CD4-positive, alpha-beta T cell treated with Interleukin-21 for 1 hour (primary cell): ENCODE measurements around the gene FBXO42.

ENCODE experiments used
- DNase-seq: peaks from one replicate; pipeline ENCODE4 v3.0.0-alpha.2; 2020

The FBXO42 gene

DNA sequence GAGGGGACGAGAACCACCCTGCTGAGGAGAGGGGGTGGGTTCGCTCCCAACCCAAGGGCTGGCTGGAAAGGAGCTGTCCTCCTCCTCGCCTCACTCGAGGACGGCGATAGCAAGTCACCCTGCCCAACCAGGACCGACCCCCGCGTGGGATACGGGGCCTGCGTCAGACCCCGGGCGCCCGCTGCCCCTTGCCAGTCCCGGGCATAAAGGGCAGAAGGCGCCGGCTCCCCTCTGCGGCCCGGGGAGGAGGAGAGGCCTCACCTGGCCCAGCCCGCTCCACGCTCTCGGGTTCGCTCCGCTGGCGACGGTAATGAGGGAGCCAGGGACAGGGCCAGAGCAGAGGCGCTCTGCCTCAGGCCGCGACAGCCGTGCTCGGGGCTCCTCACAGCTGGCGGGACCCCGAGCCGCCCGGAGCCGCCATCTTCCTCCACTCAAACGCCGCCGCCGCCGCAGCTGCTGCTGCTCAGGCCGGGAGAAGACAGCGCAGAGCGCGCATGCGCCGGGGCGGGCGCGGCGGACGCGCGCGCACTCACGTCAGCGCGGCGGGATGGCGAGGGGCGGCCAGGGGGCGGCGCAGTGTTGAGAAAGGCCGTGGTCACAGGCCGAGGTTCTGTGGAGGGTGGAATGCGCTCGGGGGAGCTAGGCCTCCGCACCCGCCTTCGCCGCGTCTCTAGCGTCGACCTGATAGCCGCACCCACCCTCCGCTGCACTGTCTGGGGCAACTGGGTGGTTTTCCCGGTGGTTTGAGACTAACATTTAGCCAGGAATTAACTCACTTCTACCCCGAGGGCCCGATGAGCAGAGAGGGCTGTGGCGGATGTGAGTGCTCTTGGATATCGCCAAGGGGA lies at the start of gene FBXO42:
Gene FBXO42, minus strand, starts transcription at position 487 of the 848 bp plus-strand sequence. CDS start 37,062 bp downstream, outside the sequence.
- peak; percentile 95 for DNase-seq

GRCh38 chr1:16398371-16398953 lies 46.2 kb upstream of the FBXO42 start:
- DNase-seq, result no peak

DNA sequence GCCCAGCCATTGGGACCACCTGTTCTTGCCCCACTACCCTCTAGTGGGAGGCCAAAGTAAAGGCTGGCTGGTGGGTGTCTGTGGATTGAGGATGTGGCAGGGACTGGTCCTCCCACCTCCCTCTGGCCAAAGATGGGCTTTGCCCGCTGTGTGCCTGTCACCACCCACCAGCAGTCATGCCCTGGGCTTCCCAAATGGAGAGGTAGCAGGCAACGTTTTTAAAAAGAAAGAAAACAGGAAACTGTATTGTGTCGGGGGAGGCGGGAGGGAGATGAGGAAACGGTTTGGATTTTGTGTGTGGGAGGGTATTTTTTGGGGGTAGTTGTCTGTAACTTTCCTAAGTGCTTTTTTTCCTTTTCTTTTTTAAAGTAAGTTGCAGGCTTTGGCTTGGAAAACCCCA lies 44.8 kb upstream of the FBXO42 start:
- no peak for DNase-seq

- no peak for DNase-seq
Observed at GRCh38 chr1:16396591-16396990, 44.3 kb upstream of the FBXO42 start.

DNA sequence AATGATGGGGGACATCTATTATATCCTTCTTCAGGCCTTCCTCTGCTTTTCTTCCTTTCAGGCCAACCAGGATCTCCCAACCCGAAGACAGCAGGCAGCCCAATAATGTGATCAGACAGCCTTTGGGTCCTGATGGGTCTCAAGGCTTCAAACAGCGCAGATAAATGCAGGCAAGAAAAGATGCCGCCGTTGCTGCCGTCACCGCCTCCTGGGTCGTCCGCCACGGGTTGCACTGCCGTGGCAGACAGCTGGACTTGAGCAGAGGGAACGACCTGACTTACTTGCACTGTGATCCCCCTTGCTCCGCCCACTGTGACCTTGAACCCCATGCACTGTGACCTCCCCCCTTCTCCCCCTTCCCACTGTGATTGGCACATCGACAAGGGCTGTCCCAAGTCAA lies 42.7 kb upstream of the FBXO42 start:
- no peak for DNase-seq

DNA sequence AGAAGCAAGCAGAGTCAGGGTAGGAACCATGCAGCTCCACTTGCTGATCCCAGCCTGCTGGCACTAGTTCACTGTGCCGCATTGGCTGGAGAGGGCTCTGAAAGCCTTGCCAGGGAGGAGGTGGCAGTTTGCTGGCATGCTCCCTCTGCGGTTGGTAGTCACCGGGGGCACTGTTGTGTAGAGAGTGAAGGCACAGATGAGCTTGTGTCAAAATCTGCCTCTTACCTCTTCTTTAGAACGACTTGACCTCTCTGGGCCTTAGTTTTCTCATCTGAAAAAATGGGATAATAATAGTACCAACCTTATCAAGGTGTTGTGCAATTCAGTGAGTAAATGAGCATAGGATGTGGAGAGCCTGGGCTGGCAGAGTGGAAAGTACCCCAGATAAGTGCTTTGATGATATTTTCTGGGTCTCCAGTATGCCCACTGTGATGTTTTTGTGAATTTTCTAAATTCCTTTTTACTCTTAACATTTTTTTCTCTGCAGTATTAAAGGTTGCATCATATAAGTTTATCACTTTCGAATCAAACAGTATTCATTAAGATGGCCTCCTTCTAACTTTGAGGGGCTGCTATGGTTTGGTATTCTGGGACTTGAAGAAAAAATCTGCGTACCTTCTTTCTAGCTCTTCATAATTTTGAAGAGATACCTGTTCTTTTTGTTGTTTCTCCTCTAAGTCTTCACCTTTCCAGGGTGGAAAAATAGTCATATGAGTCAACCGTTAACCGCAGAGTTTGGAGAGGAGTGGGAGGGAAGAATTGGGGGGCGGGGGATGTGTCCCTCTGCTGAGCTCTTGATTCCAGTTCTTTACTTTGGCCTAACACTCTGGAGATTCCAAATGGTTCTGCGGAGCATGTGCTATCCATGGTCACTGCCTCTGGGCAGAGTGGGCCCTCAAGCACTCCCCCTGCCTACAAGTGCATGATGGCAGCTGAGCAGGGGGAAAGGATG lies 41.6 kb upstream of the FBXO42 start:
- DNase-seq, result no peak

DNA sequence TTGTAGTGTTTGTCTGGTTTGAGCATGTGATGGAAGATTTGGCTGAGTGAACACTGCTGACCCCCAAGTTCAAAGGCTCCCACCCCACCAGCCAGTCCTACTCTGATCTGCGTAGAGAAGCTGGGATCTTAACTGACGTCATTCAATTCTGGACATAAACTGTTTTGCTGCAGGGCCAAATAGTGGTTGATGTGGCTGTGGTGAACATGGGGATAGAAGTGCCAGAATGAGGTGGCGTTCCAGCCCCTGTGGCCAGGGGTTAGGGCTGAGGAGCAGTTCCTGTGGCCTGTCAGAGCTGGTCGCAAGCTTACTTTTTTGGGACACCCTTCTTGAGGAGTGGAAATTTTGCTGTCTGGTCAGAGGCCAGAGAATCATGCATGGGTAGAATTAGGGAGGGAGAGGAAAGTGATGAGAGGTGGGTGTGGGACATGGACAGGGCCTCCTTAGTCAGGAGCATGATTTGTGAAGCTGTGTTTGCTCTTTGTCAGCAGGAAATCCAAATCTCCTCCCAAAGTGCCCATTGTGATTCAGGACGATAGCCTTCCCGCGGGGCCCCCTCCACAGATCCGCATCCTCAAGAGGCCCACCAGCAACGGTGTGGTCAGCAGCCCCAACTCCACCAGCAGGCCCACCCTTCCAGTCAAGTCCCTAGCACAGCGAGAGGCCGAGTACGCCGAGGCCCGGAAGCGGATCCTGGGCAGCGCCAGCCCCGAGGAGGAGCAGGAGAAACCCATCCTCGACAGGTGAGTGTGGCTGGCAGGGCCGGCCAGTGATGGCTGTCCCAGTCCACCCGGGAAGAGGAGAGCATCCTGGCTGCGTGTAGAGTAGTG lies 40.7 kb upstream of the FBXO42 start:
- no peak for DNase-seq

DNA sequence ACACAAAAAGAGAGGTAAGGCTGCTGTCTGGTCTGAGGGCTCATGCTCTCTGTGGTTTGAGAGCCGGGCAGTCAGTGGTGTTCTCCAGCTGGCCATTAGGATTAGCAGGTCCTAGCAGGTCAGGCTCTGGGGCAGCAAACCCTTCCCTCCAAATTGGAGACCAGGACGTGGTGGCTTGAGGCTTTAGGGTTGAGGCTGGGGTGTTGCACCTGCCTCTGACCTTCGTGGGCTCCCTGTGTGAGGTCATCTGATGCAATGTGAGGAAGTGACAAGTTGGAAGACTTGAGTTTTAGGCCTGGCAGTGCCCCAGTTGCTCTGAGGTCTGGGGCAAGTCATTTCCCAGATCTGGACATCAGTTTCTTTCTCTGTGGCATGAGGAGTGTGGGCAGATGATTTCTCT lies 39.1 kb upstream of the FBXO42 start:
- DNase-seq, result no peak

DNA sequence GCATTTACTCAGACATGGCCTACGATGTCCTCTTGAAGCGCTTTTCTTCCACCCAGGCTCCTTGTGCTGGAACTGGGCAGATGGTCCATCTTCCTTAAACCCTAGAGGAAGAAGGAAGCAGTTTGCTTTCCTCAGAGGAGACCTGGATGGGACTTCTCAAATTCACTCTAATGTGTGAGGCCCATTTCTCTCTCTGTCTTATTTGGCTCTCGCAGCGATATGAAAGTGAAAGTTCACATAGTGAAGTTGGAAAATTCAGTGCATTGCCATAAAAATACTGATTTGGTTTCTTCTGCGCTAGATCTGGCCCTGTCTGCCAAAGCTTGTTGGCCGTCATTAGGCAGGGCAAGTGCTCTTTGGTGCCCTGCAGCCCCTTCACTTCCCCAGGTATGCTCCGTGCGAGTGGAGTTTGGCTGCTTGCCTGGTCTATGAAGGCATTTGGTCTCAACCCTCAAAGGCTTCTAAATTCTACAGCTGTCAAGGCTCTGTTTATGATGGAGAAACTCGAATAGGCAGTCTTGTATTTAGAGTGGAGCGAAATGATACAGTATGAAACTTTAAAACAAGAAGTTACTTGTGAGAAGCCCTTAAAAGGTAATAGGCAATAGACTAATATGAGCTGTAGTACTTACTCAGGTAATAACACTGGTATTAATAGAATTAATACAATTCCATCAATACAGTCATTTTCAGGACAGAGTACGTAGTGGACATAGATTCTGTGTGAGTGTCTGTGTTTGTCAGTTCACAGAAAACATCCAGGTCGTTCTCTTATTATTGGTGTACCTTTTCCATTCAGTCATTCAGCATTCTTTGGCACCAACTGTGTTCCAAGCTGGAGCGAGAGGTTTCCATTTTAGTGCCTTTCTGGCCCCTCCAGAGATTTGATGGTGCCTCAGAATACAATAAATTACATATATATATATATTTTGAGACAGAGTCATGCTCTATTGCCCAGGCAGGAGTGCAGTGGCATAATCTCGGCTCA lies 35.2 kb upstream of the FBXO42 start:
- DNase-seq, result peak; percentile 30

- DNase-seq, result peak; percentile 13
Observed at GRCh38 chr1:16386454-16387113, 34.3 kb upstream of the FBXO42 start.

- DNase-seq, result no peak
Observed at GRCh38 chr1:16385659-16386453, 33.6 kb upstream of the FBXO42 start.

- no peak for DNase-seq
Observed at GRCh38 chr1:16383888-16384287, 31.6 kb upstream of the FBXO42 start.

DNA sequence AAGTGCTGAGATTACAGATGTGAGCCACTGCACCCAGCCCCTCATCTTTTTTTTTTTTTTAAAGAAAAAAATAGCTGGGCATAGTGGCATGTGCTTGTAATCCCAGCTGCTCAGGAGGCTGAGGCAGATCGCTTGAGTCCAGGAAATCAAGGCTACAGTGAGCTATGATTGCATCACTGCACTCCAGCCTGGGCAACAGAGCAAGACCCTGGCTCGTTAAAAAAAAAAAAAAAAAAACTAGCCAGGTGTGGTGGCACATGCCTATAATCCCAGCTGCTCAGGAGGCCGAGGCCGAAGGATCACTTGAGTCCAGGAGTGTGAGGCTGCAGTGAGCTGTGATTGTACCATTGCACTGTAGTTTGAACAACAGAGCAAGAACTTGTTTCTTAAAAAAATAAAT lies 28.6 kb upstream of the FBXO42 start:
- no peak for DNase-seq

DNA sequence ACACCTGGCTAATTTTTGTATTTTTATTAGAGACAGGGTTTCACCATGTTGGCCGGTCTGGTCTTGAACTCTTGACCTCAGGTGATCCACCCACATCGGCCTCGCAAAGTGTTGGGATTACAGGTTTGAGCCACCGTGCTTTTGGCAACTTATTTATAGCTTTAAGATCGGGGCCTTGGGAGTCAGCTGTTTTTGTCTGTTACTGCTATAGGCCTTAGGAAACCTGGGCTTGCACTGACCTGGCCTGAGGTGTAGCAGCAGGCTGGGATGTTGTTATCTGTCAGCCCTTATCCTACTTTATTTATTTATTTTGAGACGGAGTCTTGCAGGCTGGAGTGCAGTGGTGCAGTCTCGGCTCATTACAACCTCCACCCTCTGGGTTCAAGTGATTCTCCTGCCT lies 26.2 kb upstream of the FBXO42 start:
- DNase-seq, result no peak

DNA sequence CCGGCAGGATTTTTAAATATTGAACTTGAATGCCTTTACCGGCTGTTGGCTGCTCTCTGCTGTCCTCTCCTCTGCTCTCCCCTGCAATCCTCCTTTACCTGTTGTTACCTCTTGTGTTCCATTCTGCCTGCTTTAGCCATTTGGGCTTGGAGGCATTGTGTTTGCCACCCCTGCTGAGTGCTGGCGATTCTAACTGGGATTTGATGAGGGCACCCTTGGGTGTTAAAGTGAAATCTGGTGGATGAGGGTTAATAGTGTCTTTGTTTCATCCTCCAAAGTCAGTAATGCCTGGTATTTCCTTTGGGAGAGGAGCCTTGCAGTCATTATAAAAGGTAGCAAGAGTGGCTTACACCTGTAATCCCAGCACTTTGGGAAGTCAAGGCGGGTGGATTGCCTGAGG lies 24.7 kb upstream of the FBXO42 start:
- DNase-seq, result no peak

DNA sequence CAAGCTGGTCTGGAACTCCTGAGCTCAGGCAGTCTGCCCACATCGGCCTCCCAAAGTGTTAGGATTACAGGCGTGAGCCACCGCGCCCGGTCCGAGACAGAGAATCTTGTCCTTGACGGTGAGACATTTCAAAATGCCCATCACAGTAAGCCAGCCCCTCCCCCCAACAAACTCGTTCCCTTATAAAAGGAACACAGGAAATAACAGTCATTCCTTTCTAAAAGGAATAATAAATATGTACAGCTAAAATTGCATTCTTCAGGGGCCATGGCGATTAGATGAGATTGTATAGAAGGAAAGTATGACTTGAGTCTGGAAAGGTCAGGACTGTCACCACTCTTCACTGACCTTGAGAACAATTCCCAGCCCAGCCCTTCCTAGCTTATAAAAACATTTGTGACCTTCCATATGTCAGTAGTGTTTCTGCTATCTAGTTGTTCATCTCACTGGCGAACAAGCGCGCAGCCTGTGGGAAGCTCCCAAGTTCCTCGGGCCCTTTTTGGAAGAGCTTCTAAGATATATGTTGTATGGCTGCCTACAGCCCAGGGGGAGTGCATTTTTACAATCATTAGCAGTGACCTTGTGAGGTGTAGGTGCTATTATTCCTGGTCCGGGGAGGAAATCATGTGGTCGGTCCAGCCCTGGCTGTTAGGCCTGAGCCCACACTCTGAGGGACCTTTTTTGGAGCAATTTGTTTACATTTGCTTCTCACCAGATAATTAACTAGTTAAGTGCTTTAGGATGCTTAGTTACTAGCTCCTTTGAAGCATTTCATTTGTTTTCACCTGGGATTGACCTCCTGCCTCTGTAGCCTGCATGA lies 23.5 kb upstream of the FBXO42 start:
- DNase-seq, result no peak

GRCh38 chr1:16374266-16374665 lies 22.0 kb upstream of the FBXO42 start:
- DNase-seq, result no peak

GRCh38 chr1:16372535-16373285 lies 20.4 kb upstream of the FBXO42 start:
- DNase-seq, result no peak
